Measurements from ENCODE around the gene GATB. TPM values are rescaled to one million over a fixed set of nuclear protein-coding genes. Genes with fewer than 3 reads are reported as not detected.

GATB gene
- total and polyA plus RNA-seq, 2 donors (not counting 3 experiments of a cell fraction or from before 2014, with no cell fraction given) = 14.4 to 17.7 TPM

GRCh38 chr4:151651496-151651895 is 109.3 kb downstream of the GATB start:
- Histone ChIP-seq H3K27ac (ENCODE audit: insufficient read depth, low read depth, low read length) (no peak overlapping the region), H3K9me1 (replicated peaks; ENCODE audit: control insufficient read depth, extremely low read depth, insufficient read depth, low read length) (no peaks in the 10 kb centered on the region), H3K9me3 (replicated peaks; ENCODE audit: control insufficient read depth, insufficient read depth, low read length) (no peaks in the 10 kb centered on the region), H3K4me1 (ENCODE audit: control insufficient read depth, extremely low read depth, insufficient read depth, low read length) (no peaks in the 10 kb centered on the region), H3K36me3 (ENCODE audit: control insufficient read depth in 2 of 2, extremely low read depth in 1 of 2, insufficient read depth in 2 of 2, low read length in 2 of 2) (no peaks in the 10 kb centered on the region), H2AFZ (ENCODE audit: low read depth, low read length) (no peak overlapping the region), H3K9ac (replicated peaks; ENCODE audit: extremely low read depth, insufficient read depth, low read length) (no peak overlapping the region), H3K79me2 (ENCODE audit: control insufficient read depth, insufficient read depth, low read length) (no peaks in the 10 kb centered on the region), H4K20me1 (replicated peaks; ENCODE audit: control insufficient read depth, extremely low read depth, insufficient read depth, low read length) (no peaks in the 10 kb centered on the region), H3K27me3 (ENCODE audit: control insufficient read depth in 2 of 2, insufficient read depth in 2 of 2, low read length in 2 of 2) (peaks cover 0 to 2% of the 10 kb centered on the region in 2 experiments), H3K4me3 (replicated peaks in 1 of 3; ENCODE audit: insufficient read depth in 1 of 3, low read depth in 1 of 3, low read length in 3 of 3) (no peak overlapping the region), H3K4me2 (ENCODE audit: insufficient read depth, low read length) (no peak overlapping the region)
- FAIRE-seq = no peak
- TF ChIP-seq EZH2 (IDR thresholded peaks at IDR 0.05; ENCODE audit: borderline replicate concordance, low read depth, low read length, severe bottlenecking) (no peak), JUN (IDR thresholded peaks at IDR 0.05; ENCODE audit: borderline replicate concordance, insufficient read depth, insufficient read length, low read depth) (no peak), GATA2 (IDR thresholded peaks at IDR 0.05; ENCODE audit: insufficient read depth, insufficient read length, low read depth, low read length) (no peak)
- TF ChIP-seq, protein P1, sequence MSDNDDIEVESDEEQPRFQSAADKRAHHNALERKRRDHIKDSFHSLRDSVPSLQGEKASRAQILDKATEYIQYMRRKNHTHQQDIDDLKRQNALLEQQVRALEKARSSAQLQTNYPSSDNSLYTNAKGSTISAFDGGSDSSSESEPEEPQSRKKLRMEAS (IDR thresholded peaks at IDR 0.05; ENCODE audit: insufficient read depth, insufficient read length) = no peak
- intact Hi-C loops (cut with micrococcal nuclease) = no loop called here
- POLR2A ChIA-PET = interaction anchor here (0.6 kb wide), 1 partner anchor 584 kb away, joined by 3 read pairs; no protein-coding TSS in a partner anchor
- CTCF ChIA-PET = interaction anchor here (1.0 to 1.3 kb wide), 3 partner anchors 11 to 534 kb away, joined by 3 read pairs; no protein-coding TSS in a partner anchor
- BruUV-seq (replicated peaks) = no TSS peak
- dilution Hi-C loops (cut with MboI; ENCODE audit: extremely low pct_ligation_motif_present, low sequenced_read_pairs) = no loop called here
- DNase-seq (ENCODE audit: low read depth, low spot score) = no peak

DNA sequence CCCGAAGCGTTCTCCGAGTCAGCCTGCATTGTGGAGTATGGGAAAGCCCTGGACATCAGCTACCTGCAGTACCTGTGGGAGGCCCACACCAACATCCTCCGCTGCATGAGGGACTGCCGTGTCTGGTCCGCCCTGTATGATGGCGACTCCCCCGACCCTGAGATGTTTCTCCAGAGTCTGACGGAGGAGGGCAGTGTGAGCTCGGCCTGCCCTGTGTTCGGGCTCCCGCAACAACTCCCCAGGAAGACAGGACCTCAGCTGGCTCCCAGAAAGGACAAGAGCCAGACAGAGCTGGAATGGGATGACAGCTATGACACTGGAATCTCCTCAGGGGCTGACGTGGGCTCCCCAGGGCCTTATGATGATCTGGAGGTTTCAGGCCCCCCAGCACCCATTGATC is 111.3 kb downstream of the GATB start:
- H3K9me3 ChIP-seq (replicated peaks; ENCODE audit: control insufficient read depth, insufficient read depth, low read length) = no peaks in the 10 kb centered on the region
- CTCF ChIA-PET = no interaction called here
- DNase-seq (ENCODE audit: low read depth, low spot score) (no peak), FAIRE-seq (no peak)
- no peak overlapping the region for H3K27ac ChIP-seq (ENCODE audit: insufficient read depth, low read depth, low read length)
- dilution Hi-C loops (cut with MboI; ENCODE audit: extremely low pct_ligation_motif_present, low sequenced_read_pairs) (no loop called here), intact Hi-C loops (cut with micrococcal nuclease) (no loop called here)
- H3K9me1 ChIP-seq (replicated peaks; ENCODE audit: control insufficient read depth, extremely low read depth, insufficient read depth, low read length) = no peaks in the 10 kb centered on the region
- no peaks in the 10 kb centered on the region for H3K36me3 ChIP-seq (ENCODE audit: control insufficient read depth in 2 of 2, extremely low read depth in 1 of 2, insufficient read depth in 2 of 2, low read length in 2 of 2)
- H3K79me2 ChIP-seq (ENCODE audit: control insufficient read depth, insufficient read depth, low read length) = no peaks in the 10 kb centered on the region
- H3K9ac ChIP-seq (replicated peaks; ENCODE audit: extremely low read depth, insufficient read depth, low read length) = no peak overlapping the region
- no TSS peak for BruUV-seq (replicated peaks)
- no peak overlapping the region for H3K4me3 ChIP-seq (replicated peaks in 1 of 3; ENCODE audit: insufficient read depth in 1 of 3, low read depth in 1 of 3, low read length in 3 of 3)
- H3K27me3 ChIP-seq (ENCODE audit: control insufficient read depth in 2 of 2, insufficient read depth in 2 of 2, low read length in 2 of 2) = peaks cover 0 to 2% of the 10 kb centered on the region in 2 experiments
- H3K4me1 ChIP-seq (ENCODE audit: control insufficient read depth, extremely low read depth, insufficient read depth, low read length) = no peaks in the 10 kb centered on the region
- H3K4me2 ChIP-seq (ENCODE audit: insufficient read depth, low read length) = no peak overlapping the region
- POLR2A ChIA-PET = no interaction called here
- H4K20me1 ChIP-seq (replicated peaks; ENCODE audit: control insufficient read depth, extremely low read depth, insufficient read depth, low read length) = no peaks in the 10 kb centered on the region
- TF ChIP-seq JUN (IDR thresholded peaks at IDR 0.05; ENCODE audit: borderline replicate concordance, insufficient read depth, insufficient read length, low read depth) = no peak
- no peak for TF ChIP-seq FOS (IDR thresholded peaks at IDR 0.05; ENCODE audit: borderline replicate concordance, insufficient read depth, low read length)
- TF ChIP-seq POLR2AphosphoS5 (IDR thresholded peaks at IDR 0.05; ENCODE audit: insufficient read depth, low read depth, low read length) = no peak
- TF ChIP-seq, protein P1 (IDR thresholded peaks at IDR 0.05; ENCODE audit: insufficient read depth, insufficient read length) = no peak
- TF ChIP-seq, protein P2, sequence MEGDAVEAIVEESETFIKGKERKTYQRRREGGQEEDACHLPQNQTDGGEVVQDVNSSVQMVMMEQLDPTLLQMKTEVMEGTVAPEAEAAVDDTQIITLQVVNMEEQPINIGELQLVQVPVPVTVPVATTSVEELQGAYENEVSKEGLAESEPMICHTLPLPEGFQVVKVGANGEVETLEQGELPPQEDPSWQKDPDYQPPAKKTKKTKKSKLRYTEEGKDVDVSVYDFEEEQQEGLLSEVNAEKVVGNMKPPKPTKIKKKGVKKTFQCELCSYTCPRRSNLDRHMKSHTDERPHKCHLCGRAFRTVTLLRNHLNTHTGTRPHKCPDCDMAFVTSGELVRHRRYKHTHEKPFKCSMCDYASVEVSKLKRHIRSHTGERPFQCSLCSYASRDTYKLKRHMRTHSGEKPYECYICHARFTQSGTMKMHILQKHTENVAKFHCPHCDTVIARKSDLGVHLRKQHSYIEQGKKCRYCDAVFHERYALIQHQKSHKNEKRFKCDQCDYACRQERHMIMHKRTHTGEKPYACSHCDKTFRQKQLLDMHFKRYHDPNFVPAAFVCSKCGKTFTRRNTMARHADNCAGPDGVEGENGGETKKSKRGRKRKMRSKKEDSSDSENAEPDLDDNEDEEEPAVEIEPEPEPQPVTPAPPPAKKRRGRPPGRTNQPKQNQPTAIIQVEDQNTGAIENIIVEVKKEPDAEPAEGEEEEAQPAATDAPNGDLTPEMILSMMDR (IDR thresholded peaks at IDR 0.05; ENCODE audit: extremely low read depth in 1 of 2, insufficient read depth in 1 of 2, low read depth in 1 of 2, low read length in 2 of 2) = no peak
- TF ChIP-seq POLR2A (IDR thresholded peaks at IDR 0.05; ENCODE audit: low read depth, low read length) = no peak
- TF ChIP-seq EZH2 (IDR thresholded peaks at IDR 0.05; ENCODE audit: borderline replicate concordance, low read depth, low read length, severe bottlenecking) = no peak
- TF ChIP-seq GATA2 (IDR thresholded peaks at IDR 0.05; ENCODE audit: insufficient read depth, insufficient read length, low read depth, low read length) = no peak
- no peak for TF ChIP-seq MYC (IDR thresholded peaks at IDR 0.05; ENCODE audit: low read depth, low read length)
- no peak overlapping the region for H2AFZ ChIP-seq (ENCODE audit: low read depth, low read length)
